COLO668 (cell line): ENCODE results near the gene TMEM163.

Experiments used
- DNase-seq: peaks from one replicate; lab custom pipeline; 2025; ENCODE audit not compliant: unreplicated experiment; lab: John Stamatoyannopoulos, UW

Gene TMEM163

DNA sequence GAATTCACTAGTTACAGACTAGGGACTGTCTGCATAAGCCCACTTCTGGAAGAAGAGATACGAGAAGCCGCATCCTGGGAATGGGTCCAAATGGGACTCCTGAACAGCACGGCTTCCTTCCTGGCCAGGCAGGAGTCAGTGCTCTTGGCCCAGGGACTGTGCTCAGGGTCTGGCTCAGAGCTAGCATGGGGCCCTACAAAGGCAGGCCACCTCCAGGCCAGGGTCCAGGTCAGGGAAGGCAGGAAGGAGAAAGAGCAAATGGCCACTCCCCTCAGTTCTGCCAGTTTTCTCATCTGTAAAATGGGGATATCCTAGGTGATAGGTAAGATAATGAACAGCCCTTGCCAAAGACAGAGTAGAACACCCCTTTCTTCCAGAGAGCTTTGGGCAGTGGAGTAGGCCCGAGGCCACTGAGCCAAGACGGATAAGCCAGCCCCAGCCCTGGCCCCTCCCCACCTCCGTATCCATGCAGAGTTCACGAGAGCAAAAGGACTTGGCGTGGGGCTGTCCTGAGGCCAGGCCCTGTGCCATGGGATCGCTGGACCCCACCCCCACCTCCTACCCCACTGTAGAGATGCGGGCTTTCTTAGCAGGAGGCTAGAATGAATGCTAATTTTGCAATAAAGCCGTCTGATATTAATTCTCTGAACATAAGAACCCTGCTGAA lies 274.9 kb downstream of the TMEM163 start:
- no peak for DNase-seq

DNA sequence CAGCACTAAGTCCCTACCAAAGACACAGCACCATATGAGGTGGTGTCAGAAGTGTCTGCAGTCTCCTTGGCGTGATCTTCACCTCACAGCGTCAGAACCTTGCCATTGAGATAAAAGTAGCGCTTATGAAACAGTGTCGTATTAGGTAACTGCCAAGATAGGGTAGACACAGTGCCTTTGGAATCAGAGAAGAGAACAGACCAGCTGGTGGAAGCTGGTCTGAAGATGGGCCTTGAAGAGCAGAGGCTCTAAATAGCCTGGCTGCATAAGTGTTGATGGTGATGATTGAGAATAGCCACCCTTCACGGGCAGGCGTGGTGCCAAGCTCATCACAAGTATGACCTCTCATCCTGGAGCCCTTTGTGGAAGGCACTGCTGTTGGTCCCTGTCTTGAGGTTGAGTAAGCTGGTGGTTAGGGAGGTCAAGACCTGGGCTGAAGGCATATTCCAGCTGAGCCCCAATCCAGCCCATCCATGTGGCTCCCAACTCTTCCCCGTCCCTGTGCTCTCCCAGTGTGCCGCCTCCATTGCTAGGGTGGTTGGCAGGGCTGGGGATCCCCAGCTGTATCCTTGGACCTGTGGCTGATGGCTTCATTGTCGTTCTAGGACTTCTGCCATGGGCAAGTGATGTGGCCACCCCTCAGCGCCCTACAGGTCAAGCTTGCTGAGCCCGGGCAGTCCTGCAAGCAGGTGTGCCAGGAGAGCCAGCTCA lies 277.5 kb downstream of the TMEM163 start:
- DNase-seq: no peak

DNA sequence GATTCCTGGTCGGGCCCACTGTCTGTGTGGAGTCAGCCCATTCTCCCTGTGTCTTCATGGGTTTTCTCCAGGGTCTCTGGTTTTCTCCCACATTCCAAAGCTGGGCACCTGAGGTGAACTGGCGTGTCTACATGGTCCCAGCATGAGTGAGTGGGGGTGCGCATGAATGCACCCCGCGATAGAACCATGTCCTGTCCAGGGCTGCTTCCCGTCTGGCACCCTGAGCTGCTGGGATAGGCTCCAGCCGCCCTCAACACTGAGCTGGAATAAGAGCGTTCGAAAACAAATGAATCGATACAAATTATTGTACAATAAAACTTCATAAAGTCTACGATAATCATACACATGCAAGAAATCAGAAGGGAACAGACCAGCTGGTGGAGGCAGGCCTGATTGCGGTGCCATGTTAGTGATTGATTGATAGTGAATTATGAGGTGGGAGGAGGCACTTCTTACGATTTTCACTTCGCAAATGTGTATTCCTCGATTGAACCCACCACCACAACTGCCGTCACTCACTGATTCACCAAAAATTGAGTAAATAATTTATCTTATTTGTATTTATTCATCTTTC lies 278.4 kb downstream of the TMEM163 start:
- DNase-seq: no peak

DNA sequence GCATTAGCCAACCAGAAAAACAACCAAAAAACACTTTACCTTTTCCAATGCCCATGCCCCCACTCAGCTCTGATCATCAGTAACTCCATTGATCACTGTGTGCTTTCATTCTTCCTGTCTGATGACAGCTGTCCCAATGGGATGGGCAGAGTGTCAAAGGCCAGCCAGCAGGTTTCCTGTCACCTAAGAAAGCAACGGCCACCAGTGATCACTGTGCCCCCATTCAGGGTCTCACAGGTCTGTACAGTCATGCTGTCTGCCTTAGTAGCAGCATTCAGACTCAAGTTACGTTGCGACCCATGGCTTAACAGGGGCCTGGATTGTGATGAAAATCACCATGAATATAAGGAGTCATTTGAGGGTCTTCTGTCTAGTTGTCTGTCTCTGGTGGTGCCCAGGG lies 280.4 kb downstream of the TMEM163 start:
- DNase-seq: no peak

DNA sequence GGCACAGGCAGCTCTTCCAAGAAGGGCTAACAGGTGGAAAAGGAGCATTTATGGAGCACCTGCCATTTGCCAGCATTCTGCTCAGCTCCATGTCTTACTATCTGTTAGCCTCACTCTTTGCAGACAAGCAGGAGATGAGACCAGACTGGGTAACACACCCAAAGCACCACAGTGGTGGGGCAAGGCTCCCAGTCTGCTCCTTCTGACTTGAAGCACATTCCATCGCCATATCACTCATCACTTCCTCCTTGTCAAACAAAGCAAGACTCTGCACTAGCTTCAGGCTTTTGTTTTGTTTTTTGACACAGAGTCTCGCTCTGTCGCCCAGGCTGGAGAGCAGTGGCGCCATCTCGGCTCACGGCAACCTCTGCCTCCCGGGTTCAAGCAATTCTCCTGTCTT lies 282.1 kb downstream of the TMEM163 start:
- DNase-seq: no peak

DNA sequence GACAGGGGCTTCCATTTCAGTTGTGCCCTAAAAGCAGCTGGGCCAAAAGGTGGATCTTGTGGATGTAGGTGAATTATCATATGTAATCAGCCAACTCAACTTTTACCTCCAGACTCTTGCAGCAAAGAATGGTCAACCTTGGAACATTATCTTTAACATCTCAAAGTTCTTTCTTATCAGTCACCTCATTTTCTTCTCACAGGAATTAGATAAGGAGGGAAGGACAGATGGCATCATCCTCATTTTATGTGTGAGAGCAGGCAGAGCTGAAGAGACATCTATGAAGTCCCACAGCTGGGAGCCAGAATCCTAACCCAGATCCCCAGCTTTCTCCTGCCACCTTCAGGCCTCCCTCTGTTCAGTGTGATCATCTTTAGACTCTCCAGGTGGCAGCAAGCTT lies 282.9 kb downstream of the TMEM163 start:
- DNase-seq: no peak

DNA sequence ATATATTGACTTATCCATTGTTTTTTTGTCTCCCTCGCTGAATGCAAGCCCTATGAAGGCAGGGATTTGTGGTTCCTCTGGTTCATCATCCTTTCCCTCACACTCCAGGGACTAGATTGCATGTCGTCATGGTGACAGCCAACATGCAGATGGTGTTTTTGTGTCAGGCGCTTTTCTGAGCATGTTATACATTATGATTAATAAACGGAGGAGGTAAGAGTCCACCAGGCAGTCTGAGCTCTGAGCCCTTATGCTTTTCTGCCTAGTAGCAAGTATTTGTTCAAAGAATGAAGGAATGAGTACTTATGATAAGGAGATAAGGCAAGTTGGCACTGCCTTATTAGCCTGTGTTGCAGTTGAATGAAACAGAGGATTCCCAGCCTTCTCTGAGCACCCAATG lies 283.3 kb downstream of the TMEM163 start:
- no peak for DNase-seq

DNA sequence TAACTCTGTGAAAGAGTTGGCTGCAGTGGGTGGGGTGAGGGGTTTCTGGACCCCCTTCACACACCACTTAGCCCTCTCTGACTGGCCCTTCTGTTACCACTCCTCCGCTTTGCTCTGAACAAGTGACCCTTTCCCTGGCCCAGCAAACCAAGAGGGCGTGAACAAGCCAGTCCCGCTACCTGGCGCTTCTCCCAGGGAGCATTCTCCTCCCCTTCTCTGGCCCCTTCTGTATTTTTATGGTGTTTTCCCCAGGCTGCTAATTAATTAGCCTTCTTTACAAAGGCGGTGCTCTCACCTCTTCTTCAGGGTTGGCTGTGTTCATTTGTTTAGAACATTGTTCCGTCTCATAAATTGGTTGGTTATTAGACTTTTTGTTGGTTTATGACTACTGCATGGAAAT lies 284.8 kb downstream of the TMEM163 start:
- DNase-seq: no peak

DNA sequence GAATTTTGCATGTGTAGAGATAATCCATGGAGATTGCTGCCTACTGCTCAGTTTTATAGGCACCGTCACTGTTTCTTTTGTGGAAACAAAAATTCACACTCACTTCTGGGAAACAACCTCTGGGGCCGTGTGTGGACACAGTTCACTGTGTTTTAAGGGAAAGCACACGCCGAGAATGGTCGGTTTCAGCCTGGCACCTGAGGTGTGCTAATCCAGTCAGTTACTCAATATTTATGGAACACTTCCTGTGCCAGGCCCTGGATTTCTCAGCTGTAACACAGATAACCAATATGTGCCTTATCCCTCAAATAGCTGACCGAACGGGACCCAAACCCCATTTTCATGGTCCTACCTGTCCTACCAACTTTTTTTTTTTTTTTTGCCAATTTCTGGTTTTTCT lies 285.3 kb downstream of the TMEM163 start:
- no peak for DNase-seq

DNA sequence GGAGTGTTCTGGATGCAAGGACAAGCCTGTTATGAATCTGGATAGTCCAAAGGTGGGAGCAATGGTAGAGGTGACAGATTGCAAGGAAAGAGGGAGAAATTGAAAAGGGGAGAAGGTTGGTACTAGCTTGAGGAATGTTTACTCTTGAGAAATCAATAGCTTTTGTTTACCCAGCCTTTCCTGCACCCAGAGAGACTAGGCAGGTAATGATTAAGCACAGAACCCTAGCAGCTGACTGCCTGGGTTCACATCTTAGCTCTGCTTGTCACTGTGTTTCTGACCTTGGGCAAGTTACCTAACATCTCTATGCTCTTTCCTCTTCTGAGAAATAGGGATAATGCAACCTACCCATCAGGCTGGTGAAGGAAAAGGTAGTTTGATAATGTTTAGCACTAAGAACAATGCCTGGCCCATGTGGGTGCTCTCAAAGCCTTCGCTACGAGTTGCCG lies 286.3 kb downstream of the TMEM163 start:
- peak; percentile 26 for DNase-seq

DNA sequence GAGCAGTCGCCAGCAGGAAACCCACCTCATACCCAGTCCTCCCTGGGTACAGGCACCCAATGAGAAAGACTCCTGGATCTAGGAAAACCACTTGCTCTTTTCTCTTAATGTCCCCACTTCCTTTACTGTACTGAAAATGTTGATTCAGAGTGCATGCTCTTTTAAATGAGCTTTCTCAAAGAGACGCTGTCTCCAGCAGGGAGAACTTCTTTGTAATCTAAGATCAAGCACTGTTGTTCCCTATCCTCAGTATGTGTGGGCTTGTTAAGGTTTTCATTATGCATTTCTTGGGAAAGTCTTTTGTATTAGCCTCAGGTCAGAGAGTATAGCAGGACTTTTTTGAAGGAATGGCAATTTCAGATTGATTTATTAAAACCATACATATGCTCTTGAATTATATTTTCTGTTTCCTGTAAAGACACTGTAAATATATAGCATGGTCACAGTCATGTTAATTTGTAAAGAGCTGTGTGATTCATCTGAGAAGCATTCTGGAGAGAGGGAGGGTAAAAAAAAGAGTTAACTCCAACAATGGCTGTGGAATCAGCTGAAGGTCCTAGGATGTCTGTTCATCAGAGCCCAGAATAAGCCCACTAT lies 286.9 kb downstream of the TMEM163 start:
- DNase-seq: no peak

DNA sequence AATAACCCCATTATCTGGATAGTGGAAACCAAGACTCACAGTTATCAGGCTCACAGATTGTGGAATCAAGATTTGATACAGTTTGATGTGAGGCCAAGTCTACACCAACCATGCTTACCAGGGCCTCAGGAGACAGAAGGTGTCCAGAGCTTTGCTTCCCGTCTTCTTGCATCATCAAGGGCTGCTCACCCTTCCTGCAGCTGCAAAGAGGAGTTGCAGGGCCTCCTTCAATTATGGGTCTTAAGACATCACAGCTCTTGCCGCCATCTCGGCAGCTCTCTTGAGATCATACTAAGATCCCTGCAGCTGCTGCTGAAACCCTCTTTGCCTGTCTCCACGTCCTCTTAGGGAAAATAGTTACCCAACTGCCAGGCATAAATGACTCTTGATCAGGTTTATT lies 288.9 kb downstream of the TMEM163 start:
- DNase-seq: no peak

DNA sequence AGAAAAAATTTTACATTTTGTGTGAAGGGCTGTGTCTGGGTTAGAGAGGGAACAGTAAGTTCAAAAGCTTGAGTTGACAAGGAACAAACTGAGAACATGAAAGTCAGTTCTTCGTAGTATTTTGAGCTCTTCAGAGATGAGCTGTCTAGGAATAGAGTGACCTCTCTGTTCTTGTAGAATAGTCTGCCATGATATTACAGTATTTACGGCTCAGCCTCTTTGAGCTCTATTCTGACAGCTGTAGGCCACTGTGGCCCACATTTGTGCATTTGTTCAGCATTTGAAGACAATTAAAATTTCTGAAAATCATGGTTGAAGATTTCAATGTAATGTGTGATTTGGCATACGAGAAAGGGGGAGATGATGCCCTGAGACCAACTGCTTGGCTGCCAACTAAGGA lies 292.1 kb downstream of the TMEM163 start:
- DNase-seq: no peak

DNA sequence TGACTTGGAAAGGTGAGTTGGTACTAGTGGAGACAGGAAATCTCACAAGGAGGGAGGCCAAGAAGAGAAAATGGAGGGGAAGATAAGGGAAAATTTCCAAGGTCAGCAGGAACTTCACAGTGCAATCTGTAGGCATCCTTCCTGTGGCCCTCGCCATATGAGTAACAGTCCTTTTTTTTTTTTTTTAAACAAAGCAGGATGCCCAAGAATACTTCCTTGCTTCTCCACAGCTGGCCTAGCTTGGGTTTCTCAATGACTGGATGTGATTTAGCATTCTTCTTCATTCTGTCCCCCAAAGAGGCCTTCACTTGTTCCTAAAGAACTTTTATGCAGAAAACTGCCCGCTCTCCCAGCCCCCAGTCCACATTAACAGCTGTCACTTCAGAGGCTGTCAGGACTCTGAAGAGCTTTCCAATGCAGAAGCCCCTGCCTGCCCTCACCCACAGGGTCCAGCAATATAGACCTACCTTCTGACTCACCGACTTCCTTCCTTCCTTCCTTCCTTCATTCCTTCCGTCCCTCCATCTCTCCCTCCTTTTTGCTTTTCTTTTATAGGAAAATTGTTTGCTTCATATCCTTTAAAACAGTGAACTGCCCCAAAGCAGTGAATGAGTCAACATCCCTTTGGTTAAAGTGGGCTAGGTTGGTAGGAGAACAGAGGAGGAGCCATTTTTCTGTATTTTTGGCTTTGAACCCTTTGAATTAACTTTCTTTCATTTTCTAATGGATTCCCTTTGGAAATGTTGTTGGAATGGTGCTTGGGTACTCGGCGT lies 292.9 kb downstream of the TMEM163 start:
- no peak for DNase-seq

DNA sequence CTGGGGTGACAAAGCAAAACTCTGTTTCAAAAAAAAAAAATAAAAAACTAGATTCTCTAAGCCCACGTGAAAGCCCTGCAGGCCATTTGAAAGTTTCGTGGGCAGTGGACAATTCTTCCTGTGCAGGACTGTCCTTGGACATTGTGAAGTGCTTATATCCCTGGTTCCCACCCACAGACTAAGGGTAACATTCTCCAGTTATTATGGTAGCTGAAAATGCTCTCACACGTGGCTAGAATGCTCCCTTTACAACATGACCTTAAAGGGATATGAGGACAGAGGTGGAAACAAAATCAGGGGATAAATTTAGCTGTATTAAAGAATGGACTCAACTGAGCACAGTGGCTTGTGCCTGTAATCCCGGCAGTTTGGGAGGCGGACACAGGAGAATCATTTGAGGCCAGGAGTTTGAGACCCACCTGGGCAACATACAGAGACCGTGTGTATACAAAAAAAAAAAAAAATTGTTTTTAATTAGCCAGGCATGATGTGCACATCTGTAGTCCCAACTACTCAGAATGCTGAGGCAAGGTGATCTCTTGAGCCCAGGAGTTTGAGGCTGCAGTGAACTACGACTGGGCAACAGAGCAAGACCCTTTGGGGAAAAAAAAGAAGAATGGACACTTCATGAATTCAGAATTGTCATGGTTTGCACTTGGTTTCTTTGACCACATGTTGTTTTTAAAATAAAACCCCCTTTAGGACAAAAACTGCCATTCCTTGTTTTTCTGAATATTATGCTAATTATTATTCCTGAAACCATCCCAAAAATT lies 297.1 kb downstream of the TMEM163 start:
- DNase-seq: no peak

DNA sequence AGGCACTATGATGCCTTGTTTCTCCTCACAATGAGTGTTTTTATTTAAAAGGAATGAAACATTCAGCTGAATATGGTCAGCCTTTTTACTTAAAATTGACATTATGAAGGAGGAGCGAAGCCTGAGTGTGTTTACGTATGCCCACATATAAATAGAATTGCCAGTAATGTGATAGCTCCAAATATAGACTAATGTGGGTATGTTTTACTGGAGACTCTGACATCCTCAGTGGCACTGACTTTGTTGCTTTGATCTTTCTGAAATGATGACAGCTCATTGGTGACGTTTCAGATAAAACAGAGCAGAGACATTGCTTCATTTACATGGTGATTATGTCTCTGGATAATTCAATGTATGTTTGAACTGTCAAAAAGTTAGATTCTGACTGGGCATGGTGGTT lies 297.9 kb downstream of the TMEM163 start:
- DNase-seq: no peak

DNA sequence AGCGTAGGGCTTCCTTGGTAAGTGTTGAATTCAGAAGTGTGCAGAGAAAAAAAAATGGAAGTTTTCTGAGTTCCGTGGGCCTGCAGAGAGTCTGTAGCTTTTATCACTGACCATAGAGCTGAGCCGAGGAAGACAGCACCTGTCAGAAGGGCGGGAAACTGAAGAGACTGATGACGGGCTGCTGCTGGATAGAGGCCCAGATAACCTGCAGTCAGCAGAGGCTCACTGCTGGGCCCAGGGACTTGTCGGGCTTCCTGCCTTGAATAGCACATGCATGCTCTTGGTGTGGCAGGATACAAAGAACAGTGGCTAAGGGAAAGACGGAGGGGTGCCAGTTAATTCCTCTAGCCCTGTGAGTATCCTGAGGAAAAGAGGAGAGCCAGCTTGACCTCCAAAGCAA lies 298.5 kb downstream of the TMEM163 start:
- no peak for DNase-seq

DNA sequence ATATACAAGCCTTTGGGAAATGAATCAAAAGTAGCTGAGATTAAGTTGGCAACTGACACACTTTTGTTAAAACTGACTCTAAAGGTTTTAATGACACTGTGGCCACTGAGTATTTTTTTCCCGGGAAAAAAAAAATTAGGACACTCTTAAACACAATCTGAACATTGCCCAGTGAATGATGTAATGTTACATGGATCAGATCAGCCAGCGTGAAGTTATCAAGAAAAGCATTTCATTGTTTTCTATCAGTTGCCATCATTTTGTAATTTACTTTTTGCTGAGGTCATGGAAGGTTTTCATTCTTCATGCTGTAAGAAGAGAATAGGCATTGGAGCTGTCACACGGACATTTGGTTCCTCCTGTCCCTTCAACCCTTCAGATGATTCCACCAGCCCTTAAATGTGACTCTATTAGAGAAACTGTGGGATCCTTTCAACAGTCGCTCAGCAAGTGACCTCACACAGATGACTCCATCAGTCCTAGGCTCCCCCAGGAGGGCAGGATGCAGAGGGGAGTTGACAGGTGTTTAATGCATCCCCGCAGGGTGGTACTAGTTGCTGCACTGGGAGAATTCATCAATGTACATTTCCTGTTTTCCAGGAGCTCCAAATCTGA lies 300.7 kb downstream of the TMEM163 start:
- DNase-seq: no peak

DNA sequence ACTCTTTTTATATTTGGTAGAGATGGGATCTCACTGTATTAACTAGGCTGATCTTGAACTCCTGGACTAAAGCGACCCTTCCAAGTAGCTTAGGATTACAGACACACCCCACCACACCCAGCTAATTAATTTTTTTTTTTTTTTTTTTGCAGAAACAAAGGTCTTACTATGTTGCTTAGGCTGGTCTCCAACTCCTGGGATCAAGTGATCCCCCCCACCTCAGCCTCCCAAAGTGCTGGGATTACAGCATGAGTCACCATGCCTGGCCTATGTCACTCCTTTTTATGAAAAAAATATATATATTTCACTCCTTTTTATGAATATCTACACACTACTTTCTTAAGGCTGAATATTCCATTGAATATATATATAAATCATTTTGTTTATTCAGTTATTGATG lies 302.2 kb downstream of the TMEM163 start:
- no peak for DNase-seq

DNA sequence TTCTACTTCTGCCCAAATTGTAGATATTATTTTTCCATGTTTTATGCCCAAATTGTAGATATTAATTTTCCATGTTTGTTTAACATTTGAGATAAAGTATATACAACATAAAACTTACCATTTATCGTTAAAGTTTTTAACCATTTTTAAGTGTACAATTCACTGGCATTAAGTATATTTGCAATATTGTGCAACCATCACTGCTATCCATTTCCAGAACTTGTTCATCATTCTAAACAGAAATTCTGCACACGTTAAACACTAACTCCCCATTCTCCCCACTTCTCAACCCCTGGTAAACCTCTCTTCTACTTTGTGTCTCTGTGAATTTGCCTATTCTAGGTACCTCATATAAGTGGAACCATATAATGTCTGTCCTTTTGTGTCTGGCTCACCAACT lies 302.8 kb downstream of the TMEM163 start:
- no peak for DNase-seq
